B cell (primary cell): Measurements from ENCODE around the gene SIPA1L2. TPM values are rescaled to one million over a fixed set of nuclear protein-coding genes. Genes with fewer than 3 reads are reported as not detected.

Experiments used
- ATAC-seq: fragments of 200-7000 bp; cut with Tn5 transposase; one replicate; pipeline ENCODE4 v1.10.0; 2021; ENCODE audit warnings: low read depth, mild to moderate bottlenecking, moderate number of reproducible peaks, moderate library complexity
- CTCF ChIA-PET: fragments of 350-600 bp; sonication (Branson Sonifier 250); formaldehyde crosslinking; loops from one replicate; lab custom pipeline; 2021; ENCODE audit warnings: antibody characterized with exemption, inconsistent platforms; lab: Charles Lee
- POLR2A ChIA-PET: fragments of 350-600 bp; sonication (Branson Sonifier 250); formaldehyde crosslinking; loops from one replicate; lab custom pipeline; 2021; ENCODE audit warnings: antibody characterized with exemption; lab: Charles Lee
- DNase-seq: peaks from one replicate; pipeline ENCODE4 v3.0.0; 2013
- H2AFZ ChIP-seq: 2 replicates; pipeline ENCODE4 v1.6.1; 2012; ENCODE audit warnings: mild to moderate bottlenecking, low read depth, low read length; ENCODE audit not compliant: insufficient read depth, poor library complexity, severe bottlenecking
- H3K27ac ChIP-seq, 2 donors: 1 replicate in 1 of 2; 2 replicates in 1 of 2; pipeline ENCODE4 v1.5.1; 2012 to 2013; ENCODE audit warnings: low read length in 2 of 2, mild to moderate bottlenecking in 2 of 2, moderate library complexity in 1 of 2
- H3K27me3 ChIP-seq, 4 experiments: fragments of 200-600 bp in 1 of 4; sonication (generic) in 1 of 4; replicated peaks in 1 of 4; 1 replicate in 2 of 4; 2 replicates in 2 of 4; pipeline versions ENCODE4 v1.6.1 to v1.7.0; 2013 to 2016; ENCODE audit warnings: low read length in 3 of 4, mild to moderate bottlenecking in 2 of 4, mixed read lengths in 1 of 4, moderate library complexity in 1 of 4; ENCODE audit not compliant: insufficient read depth in 4 of 4, control insufficient read depth in 3 of 4; ENCODE audit errors: control extremely low read depth in 1 of 4
- H3K36me3 ChIP-seq, 2 experiments: replicated peaks in 1 of 2; 1 replicate in 1 of 2; 2 replicates in 1 of 2; pipeline versions ENCODE4 v1.6.1 to v1.7.1; 2013; ENCODE audit warnings: low read length in 1 of 2; ENCODE audit not compliant: insufficient read depth in 2 of 2, control insufficient read depth in 1 of 2; ENCODE audit errors: control extremely low read depth in 1 of 2, extremely low read depth in 1 of 2
- H3K4me1 ChIP-seq, 2 donors: fragments of 200-600 bp in 1 of 2; sonication (generic) in 1 of 2; 1 replicate in 1 of 2; 2 replicates in 1 of 2; pipeline versions ENCODE4 v1.5.1 to v1.6.1; 2013 to 2017; ENCODE audit warnings: low read length in 2 of 2; ENCODE audit not compliant: control insufficient read depth in 2 of 2, insufficient read depth in 2 of 2
- H3K4me2 ChIP-seq: replicated peaks from 2 replicates; pipeline ENCODE3; 2012; ENCODE audit warnings: mild to moderate bottlenecking, low read depth, low read length; ENCODE audit not compliant: poor library complexity, severe bottlenecking
- H3K4me3 ChIP-seq, 5 experiments: fragments of 200-600 bp in 1 of 5; sonication (generic) in 1 of 5; 1 replicate in 3 of 5; 2 replicates in 2 of 5; pipeline versions ENCODE4 v1.5.1 to v1.7.0; 2011 to 2016; ENCODE audit warnings: low read length in 4 of 5, mild to moderate bottlenecking in 4 of 5, low read depth in 2 of 5, control low read depth in 1 of 5, moderate library complexity in 1 of 5; ENCODE audit not compliant: insufficient read depth in 1 of 5; ENCODE audit errors: control extremely low read depth in 1 of 5, extremely low read depth in 1 of 5
- H3K79me2 ChIP-seq: fragments of 200-600 bp; sonication (generic); one replicate; pipeline ENCODE4 v1.6.0; 2016; ENCODE audit warnings: low read length; ENCODE audit not compliant: control insufficient read depth, insufficient read depth
- H3K9ac ChIP-seq: fragments of 200-600 bp; sonication (generic); 2 replicates; pipeline ENCODE4 v1.6.1; 2017; ENCODE audit warnings: mild to moderate bottlenecking, low read length, moderate library complexity
- H3K9me3 ChIP-seq, 3 donors: one replicate each; pipeline versions ENCODE4 v1.6.1 to v1.7.1; 2013; ENCODE audit warnings: low read length in 2 of 3; ENCODE audit not compliant: control insufficient read depth in 2 of 3, insufficient read depth in 1 of 3; ENCODE audit errors: control extremely low read depth in 1 of 3
- H4K20me1 ChIP-seq: 2 replicates; pipeline ENCODE4 v1.6.0; 2012; ENCODE audit warnings: mild to moderate bottlenecking, low read length; ENCODE audit not compliant: insufficient read depth, control insufficient read depth, poor library complexity, severe bottlenecking
- H3K27ac Mint-ChIP-seq: one replicate; pipeline ENCODE4 v1.8.0; 2021; ENCODE audit warnings: mixed read lengths
- H3K27me3 Mint-ChIP-seq: one replicate; pipeline ENCODE4 v1.8.0; 2021; ENCODE audit warnings: mixed read lengths
- H3K4me1 Mint-ChIP-seq: one replicate; pipeline ENCODE4 v1.8.0; 2021; ENCODE audit warnings: mixed read lengths
- H3K4me3 Mint-ChIP-seq: one replicate; pipeline ENCODE4 v1.8.0; 2021; ENCODE audit warnings: mixed read lengths
- H3K9me3 Mint-ChIP-seq: one replicate; pipeline ENCODE4 v1.8.0; 2022; ENCODE audit warnings: mixed read lengths; ENCODE audit not compliant: insufficient read depth
- CTCF ChIP-seq: fragments of 200-600 bp; IDR thresholded peaks from one replicate; pipeline ENCODE4 v1.8.0; 2022; ENCODE audit warnings: antibody characterized with exemption, mild to moderate bottlenecking
- EZH2 ChIP-seq: IDR thresholded peaks from 2 replicates; pipeline ENCODE4 v1.6.1; 2012; ENCODE audit warnings: borderline replicate concordance, low read depth, mild to moderate bottlenecking, moderate library complexity, low read length; ENCODE audit not compliant: insufficient read depth, poor library complexity, severe bottlenecking
- WGBS: methylation state at CpG from one replicate; pipeline ENCODE4 v1.1.5; 2013; ENCODE audit warnings: missing lambda C conversion rate; ENCODE audit not compliant: insufficient coverage; 5-methylcytosine and 5-hydroxymethylcytosine counted together
- intact Hi-C: fragments of 100-400 bp; cut with micrococcal nuclease; formaldehyde crosslinking; loops from one replicate; pipeline ENCODE4 v1.10.0; 2022
- polyA plus RNA-seq: library from polyadenylated mRNA; depleted of rRNA; stranded (reverse); fragments of >200 nt; gene quantifications from 2 replicates; pipeline ENCODE4 v1.2.3, GENCODE V29; 2012
- total RNA-seq, 2 donors: library from RNA; stranded (reverse); fragments of 120-200 nt in 1 of 2; gene quantifications; 1 replicate in 1 of 2; 2 replicates in 1 of 2; pipeline versions ENCODE4 v1.2.3 to v1.2.4, GENCODE V29; 2013 to 2022

SIPA1L2 gene
- total and polyA plus RNA-seq, 2 donors (not counting 1 experiment from before 2014, with no cell fraction given), result 0.07 TPM

GRCh38 chr1:232610192-232610901, 19.6 kb downstream of the SIPA1L2 start:
- no peak overlapping the region for H2AFZ ChIP-seq
- H4K20me1 ChIP-seq, result no peaks in the 10 kb centered on the region
- H3K4me1 ChIP-seq, result no peaks in the 10 kb centered on the region
- peaks cover 0 to 3% (median 1%) of the 10 kb centered on the region in 4 experiments for H3K27me3 ChIP-seq
- no peaks in the 10 kb centered on the region for H3K36me3 ChIP-seq
- H3K79me2 ChIP-seq, result no peaks in the 10 kb centered on the region
- ATAC-seq (no peak), DNase-seq (no peak)
- Mint-ChIP-seq H3K4me3 (no peak overlapping the region), H3K27me3 (peaks cover 12% of the 10 kb centered on the region), H3K9me3 (no peaks in the 10 kb centered on the region), H3K27ac (no peak overlapping the region), H3K4me1 (no peaks in the 10 kb centered on the region)
- ChIA-PET POLR2A (no interaction called here), CTCF (no interaction called here)
- 100% methylated on average over 3 of the region's 6 CpGs for WGBS
- no peak overlapping the region for H3K4me2 ChIP-seq
- H3K9ac ChIP-seq, result no peak overlapping the region
- no peak overlapping the region for H3K27ac ChIP-seq
- intact Hi-C loops, result loop anchor here (10.0 kb wide), 1 partner anchor 936 kb away; no protein-coding TSS in a partner anchor
- peaks cover 0 to 3% (median 0%) of the 10 kb centered on the region in 3 donors for H3K9me3 ChIP-seq
- H3K4me3 ChIP-seq, result no peak overlapping the region
- TF ChIP-seq EZH2 (no peak), CTCF (no peak)

DNA sequence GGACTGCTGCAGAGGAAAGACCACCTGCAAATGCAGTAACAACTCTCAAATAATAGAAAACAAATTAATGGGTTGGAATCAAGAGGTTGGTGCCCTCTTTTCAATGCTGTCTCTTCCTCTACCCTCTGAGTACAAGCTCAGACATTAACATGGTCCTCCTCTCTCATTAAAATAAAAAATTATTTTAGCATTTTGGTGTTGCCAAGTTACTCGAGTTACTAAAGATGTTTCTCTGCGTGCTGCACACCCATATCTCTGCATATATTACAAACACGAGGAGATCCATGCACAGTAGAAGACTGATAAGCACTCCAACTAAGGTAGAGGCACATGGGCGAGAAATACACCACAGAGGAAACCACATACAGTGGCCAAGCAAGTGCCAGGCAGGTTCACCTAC, 21.5 kb downstream of the SIPA1L2 start:
- H3K4me2 ChIP-seq, result no peak overlapping the region
- ChIA-PET CTCF (interaction anchor here (0.7 kb wide), 1 partner anchor 19 kb away, joined by 4 read pairs; no protein-coding TSS in a partner anchor), POLR2A (no interaction called here)
- Mint-ChIP-seq H3K27me3 (peaks cover 3% of the 10 kb centered on the region), H3K4me3 (no peak overlapping the region), H3K4me1 (no peaks in the 10 kb centered on the region), H3K9me3 (no peaks in the 10 kb centered on the region), H3K27ac (no peak overlapping the region)
- no peak overlapping the region for H2AFZ ChIP-seq
- H3K27ac ChIP-seq, result no peak overlapping the region
- intact Hi-C loops, result no loop called here
- no peak overlapping the region for H3K9ac ChIP-seq
- DNase-seq (no peak), ATAC-seq (no peak)
- WGBS, result 84% methylated on average over 4 of the region's 4 CpGs
- no peaks in the 10 kb centered on the region for H3K36me3 ChIP-seq
- TF ChIP-seq EZH2 (no peak), CTCF (no peak)
- H3K4me3 ChIP-seq, result no peak overlapping the region
- H3K79me2 ChIP-seq, result no peaks in the 10 kb centered on the region
- H4K20me1 ChIP-seq, result no peaks in the 10 kb centered on the region
- no peaks in the 10 kb centered on the region for H3K27me3 ChIP-seq
- no peaks in the 10 kb centered on the region for H3K4me1 ChIP-seq
- H3K9me3 ChIP-seq, result peaks cover 0 to 3% (median 0%) of the 10 kb centered on the region in 3 donors
